HG03460 (cell line): ENCODE results near the gene ATP8B1.
"Not testable (repeated sequence)": the region's sequence is repeated elsewhere in the genome, so short reads cannot be mapped to it uniquely, and the experiment has no call there.

ENCODE experiments used
- ATAC-seq: cut with Tn5 transposase; IDR thresholded peaks from one replicate; pipeline ENCODE4 v1.9.1; 2021; ENCODE audit not compliant: unreplicated experiment

The ATP8B1 gene

DNA sequence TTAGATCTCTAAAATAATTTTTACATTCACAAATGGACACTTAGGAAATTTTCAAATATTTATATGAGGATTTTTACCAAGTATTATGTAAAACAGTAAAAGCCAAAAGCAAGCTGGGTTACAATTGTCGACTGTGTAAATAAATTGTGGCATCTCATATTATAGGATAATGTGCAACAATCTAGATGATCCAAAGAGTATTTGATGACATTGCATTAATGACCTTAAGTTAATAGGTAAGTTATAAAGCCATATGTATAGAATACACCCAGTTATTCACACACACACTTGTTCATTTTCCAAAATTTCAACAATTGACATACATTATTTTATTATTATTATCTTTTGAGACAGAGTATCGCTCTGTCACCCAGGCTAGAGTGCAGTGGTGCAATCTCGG is 69.3 kb downstream of the ATP8B1 start:
- ATAC-seq, result no peak

- no peak for ATAC-seq
Observed at GRCh38 chr18:57730146-57730545, 73.0 kb downstream of the ATP8B1 start.

DNA sequence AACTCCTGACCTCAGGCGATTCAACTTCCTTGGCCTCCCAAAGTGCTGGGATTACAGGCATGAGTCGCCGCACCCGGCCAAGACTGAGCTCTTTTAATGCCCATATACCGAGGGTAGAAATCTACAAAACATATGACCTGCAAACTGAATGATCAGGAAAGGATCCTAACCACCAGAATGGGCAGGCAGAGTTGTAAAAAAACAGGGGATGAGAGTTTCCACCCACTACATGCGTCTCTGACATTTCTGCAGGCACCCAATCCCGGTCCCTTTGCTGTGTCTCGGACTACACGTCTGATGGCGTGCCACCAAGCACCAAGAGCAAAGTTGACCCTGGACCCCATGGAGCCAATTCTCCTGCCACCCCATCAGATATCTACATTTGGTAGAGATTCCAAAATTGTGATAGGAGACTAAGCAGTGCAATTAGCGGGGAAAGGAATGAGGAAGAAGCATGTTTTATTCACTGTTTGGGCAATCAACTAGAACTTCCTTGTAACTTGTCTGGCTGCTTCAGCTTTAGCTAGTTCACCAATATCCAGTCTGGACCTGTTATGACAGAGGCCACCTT is 74.1 kb downstream of the ATP8B1 start:
- no peak for ATAC-seq

GRCh38 chr18:57727952-57728807 is 74.9 kb downstream of the ATP8B1 start:
- no peak for ATAC-seq

- ATAC-seq, result not testable (repeated sequence)
Observed at GRCh38 chr18:57719211-57719935, 83.7 kb downstream of the ATP8B1 start.

GRCh38 chr18:57716549-57716948 is 86.6 kb downstream of the ATP8B1 start:
- ATAC-seq, result no peak

DNA sequence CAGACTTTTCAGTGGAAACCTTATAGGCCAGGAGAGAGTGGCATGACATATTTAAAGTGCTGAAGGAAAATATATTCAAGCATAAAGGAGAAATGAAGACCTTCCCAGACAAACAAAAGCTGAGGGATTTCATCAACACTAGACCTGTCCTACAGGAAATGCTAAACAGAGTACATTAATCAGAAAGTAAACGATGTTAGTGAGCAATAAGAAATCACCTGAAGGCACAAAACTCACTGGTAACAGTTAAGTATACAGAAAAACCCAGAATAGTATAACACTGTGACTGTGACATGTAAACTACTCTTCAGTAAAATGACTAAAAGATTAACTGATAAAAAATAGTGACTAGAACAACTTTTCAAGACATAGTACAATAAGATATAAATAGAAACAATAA is 87.4 kb downstream of the ATP8B1 start:
- no peak for ATAC-seq

- no peak for ATAC-seq
Observed at GRCh38 chr18:57715073-57715472, 88.0 kb downstream of the ATP8B1 start.

GRCh38 chr18:57710226-57710625 is 92.9 kb downstream of the ATP8B1 start:
- no peak for ATAC-seq

DNA sequence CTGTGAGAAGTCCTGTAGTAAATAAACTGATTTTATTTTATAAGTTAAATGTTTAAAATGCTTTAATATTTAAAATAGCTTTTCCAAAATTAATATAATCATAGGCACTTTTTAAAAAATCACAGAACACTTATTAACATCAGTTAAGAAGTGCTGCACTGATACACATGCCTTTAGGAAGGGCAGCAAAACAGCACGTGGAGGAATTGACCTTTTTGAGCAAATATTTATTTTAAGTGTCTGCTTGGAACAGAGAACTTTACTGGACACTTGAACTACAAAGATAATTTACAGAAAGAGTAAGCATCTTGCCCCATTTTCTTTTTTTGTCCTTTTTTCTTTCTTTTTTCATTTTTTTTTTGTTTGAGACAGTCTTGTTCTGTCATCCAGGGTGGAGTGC is 93.8 kb downstream of the ATP8B1 start:
- no peak for ATAC-seq

DNA sequence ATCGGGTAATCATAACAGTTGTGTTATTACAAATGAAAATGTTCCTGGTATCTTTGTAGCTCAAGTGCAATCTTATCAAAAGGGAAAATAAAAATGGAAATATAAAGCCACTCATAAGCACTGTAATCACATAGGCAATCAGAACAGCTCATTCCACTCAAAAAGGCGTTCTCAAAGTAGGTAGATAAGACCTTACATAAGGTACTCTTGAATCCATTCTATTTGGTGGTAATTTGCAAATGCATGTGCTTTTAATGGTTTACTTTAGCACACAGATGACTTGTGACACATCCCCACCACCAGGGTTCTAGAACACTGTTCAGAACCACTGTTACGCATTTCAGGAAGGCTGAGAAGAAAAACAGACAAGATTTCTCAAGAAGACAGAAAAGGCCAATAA is 94.8 kb downstream of the ATP8B1 start:
- no peak for ATAC-seq

- no peak for ATAC-seq
Observed at GRCh38 chr18:57705832-57706595, 97.1 kb downstream of the ATP8B1 start.

- ATAC-seq, result no peak
Observed at GRCh38 chr18:57705011-57705410, 98.1 kb downstream of the ATP8B1 start.

GRCh38 chr18:57698571-57699276 is 104.4 kb downstream of the ATP8B1 start:
- ATAC-seq, result no peak

DNA sequence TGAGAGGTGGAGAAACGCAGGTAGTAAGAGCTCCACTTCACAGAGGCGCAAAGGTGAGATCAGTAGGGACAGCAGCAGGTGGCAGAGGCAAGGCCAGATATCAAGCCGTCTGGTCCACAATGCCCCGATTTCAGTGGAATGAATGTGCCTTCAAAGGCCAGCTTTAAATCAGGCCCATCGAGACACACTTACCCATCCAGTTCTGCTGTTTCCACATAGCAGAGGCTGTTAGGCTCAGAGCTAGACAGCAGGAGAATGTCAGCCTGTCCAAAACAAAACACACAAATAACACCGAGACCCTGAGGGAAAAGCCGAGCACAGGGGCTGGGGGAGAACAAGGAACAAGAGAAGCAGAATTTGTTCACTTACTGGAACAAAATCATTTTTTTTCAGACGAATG is 105.7 kb downstream of the ATP8B1 start:
- ATAC-seq, result no peak

DNA sequence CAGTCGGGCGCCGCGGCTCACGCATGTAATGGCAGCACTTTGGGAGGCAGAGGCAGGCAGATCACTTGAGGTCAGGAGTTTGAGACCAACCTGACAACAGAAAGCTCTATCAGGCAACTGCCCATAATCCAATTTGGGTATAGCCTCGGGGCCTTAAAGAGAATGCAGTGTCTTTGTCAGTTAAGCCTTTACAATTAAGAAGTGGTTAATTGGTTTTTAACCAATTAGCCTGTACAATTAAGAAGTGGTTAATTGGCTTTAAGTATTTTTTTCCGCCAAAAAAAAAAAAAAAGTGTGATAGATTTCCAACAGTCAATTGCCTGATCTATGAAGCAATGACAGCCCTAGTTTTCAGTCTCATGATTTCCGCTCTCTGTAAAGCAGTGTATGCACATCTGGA is 106.8 kb downstream of the ATP8B1 start:
- ATAC-seq, result no peak

DNA sequence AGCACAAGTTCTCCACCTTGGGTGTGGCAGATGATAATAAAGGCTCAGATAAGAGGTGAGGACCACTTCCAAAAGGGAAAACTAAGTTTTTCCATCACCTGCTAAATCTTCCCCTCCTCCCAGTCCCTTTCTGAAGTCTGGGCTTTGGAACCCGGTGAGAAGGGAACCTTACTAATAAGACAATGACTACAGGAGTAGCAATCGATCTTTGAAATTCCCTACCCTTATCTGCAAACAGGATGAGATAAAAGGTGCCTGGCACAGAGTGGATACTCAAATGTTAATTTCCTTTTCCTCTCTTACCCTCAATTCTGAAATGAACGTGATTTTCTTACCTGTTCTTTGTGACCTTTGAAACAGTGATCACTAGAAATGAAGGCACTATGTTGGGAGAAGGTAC is 111.8 kb downstream of the ATP8B1 start:
- ATAC-seq, result no peak

DNA sequence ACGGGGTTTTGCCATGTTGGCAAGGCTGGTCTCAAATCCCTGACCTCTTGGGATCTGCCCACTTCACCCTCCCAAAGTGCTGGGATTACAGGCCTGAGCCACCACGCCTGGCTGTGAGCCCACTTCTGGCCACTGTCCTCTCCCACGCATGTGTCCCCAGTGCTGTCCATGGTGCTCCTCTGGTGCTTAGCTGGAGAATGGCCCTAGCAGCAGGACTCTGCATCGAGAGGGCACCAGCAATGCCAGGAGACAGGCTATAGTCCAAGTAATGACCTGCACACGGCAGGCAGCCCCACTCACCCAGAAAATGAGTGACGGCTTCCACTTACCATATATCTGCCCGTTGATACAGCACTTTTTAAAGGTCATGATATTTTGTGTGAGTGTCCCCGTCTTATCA is 115.1 kb downstream of the ATP8B1 start:
- no peak for ATAC-seq

DNA sequence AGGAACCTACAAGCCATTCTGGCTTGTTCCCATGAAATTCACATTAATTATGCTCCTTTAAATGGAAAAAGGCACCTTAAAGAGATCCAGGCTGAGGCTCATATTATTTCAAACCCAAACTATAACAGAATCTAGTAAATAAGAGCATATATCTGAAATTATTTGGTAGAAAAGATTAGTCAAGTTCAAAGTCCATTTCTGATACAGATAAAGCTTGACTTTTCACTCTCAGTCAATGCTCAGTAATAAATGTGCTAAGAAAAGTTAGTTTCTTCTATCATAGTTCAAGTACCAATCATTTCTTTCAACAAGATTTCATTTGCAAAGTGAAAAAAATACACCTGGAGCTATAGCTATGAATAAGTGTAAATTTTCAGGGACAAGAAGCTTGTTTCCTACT is 119.6 kb downstream of the ATP8B1 start:
- no peak for ATAC-seq
